ENCODE measurements around the gene OR13J1.
"Not testable (repeated sequence)": the region's sequence is repeated elsewhere in the genome, so short reads cannot be mapped to it uniquely, and the experiment has no call there.

The OR13J1 gene

DNA sequence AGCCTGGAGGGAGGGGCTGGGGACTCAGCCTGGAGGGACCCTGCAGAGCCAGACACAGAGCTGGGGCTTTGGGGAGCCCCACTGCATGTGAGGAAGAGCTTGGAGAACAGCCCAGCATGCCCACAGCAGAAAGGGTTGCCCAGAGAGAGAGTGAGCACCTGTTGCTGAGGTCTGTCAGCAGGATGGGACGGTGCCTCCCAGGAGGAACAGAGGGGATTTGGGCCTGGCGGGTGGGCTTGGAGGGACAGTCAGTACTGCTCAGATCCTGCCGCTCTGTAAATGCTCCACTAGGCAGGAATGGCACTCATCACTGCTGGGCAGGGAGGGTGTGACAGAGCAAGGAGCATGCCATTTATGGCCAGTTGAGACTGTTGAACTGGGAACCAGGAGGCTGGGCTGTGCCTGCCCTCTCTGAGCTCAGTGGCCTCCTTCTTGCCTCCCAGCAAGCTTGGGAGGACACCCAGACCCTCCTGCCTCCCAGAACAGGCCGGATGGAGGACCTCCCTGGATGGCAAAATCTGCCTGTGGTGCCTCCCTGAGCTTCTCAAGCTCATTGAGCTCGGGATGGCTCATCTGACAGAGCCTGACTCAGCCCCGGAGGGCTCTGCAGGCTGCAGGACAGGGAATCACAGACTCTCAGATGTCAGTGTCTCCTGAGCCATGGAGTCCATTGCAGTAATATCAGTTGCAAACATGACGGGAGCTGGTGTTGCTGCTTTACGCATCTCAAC is 35.0 kb upstream of the OR13J1 start:
- DNase-seq (ENCODE audit: low spot score): peak; percentile 59
- FAIRE-seq: peak; percentile 20

DNA sequence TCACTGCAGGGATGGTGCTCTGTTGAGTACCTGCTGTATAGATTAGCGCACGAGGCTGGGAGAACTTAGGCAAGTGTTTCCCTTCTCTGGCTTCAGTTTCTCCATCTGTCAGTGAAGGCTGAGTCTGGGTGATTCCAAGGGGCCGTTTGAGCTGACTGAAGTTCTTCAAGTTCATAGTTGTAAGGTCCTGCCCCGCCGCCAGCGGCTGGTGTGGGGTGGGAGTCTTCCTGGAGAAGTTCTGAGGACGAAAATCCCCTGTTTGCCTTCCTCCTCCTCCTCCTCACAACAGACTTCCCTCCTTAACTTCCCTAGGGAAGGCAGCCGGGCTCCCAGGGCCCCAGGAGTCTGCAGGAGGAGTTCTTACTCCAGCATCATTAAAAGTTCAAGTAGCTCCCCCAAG is 34.1 kb upstream of the OR13J1 start:
- FAIRE-seq (no peak), DNase-seq (ENCODE audit: low spot score) (no peak)

DNA sequence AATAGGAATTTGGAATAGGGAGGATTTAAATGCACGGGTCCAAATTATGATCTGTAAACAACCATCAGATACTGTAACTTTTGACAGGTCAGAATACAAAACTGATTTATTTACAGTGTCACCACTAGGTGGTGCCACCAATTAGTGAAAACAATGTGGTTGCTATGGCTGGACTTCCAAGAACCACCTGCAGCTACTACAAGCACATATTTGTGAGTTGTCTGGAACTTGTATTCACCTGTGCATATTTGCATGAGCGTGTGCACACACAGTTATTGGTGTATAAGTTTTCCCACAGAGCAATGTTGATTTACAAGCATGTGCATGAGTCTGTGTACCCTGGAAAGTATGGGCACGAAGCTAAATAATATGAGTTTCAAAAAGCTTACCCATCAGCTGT is 32.8 kb upstream of the OR13J1 start:
- FAIRE-seq (peak; percentile 56), DNase-seq (ENCODE audit: low spot score) (peak; percentile 67)

DNA sequence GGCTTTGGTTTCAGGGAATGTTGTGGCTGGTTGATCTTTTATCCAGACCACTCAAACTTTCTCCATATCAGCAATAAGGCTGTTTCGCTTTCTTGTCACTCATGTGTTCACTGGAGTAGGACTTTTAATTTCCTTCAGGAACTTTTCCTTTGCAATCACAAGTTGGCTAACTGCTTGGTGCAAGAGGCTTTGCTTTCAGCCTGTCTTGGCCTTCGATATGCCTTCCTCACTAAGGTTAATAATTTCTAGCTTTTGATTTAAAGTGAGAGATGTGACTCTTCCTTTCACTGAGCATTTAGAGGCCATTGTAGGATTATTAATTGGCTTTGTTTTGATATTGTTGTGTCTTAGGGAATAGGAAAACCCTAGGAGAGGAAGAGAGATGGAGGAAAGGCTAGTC is 28.8 kb upstream of the OR13J1 start:
- no peak for FAIRE-seq
- DNase-seq (ENCODE audit: low spot score): no peak

DNA sequence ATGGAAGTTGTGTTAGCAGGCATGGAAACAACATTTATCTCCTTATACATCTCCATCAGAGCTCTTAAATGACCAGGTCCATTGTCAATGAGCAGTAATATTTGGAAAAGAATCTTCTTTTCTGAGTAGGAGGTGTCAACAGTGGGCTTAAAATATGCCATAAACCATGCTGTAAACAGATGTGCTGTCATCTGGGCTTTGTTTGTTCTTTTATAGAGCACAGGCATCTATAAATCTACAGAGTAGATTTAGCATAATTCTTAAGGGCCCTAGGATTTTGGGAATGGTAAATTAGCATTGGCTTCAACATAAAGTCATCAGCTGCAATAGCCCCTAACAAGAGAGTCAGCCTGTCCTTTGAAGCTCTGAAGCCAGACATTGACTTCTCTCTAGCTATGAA is 28.1 kb upstream of the OR13J1 start:
- FAIRE-seq (no peak), DNase-seq (ENCODE audit: low spot score) (no peak)

DNA sequence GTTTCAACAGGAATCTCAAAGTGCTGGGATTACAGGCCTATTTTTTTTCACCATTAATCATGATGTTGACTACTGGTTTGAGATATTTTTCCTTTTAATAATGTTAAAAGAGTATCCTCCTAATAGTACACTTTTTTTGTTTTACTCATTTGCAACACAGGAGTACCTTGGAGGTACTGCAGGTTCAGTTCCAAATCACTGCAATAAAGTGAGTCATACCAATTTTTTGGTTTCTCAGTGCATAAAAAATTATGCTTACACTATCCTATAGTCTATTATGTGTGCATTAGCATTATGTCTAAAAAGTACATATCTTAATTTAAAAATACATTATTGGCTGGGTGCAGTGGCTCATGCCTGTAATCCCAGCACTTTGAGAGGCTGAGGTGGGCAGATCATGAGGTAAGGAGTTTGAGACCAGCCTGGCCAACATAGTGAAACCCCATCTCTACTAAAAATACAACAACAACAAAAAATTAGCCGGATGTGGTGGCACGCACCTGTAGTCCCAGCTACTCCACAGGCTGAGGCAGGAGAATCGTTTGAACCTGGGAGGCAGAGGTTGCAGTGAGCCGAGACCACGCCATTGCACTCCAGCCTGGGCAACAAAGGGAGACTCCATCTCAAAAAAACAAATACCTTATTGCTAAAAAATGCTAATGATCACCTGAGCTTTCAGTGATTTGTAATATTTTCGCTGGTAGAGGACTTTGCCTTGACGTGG is 27.3 kb upstream of the OR13J1 start:
- FAIRE-seq; DNase-seq (ENCODE audit: low spot score): not testable (repeated sequence)

DNA sequence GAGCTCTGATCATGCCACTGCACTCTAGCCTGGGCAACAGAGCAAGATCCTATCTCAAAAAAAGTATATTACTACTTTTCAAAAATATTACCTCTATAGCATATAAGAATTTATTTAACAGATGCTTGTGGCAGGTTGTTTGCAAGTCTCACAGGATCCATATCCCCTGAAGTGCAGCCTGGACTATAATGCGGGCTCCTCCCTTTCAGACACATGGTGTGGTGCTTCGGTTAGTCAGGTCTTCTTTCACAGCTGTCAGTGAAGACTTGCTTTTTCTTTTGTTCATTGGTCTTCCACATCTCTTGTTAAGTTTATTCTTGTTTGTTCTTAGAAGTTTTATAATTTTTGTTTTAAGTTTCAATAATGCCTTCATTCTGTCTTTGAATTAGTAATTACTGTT is 26.4 kb upstream of the OR13J1 start:
- no peak for FAIRE-seq
- DNase-seq (ENCODE audit: low spot score): no peak

DNA sequence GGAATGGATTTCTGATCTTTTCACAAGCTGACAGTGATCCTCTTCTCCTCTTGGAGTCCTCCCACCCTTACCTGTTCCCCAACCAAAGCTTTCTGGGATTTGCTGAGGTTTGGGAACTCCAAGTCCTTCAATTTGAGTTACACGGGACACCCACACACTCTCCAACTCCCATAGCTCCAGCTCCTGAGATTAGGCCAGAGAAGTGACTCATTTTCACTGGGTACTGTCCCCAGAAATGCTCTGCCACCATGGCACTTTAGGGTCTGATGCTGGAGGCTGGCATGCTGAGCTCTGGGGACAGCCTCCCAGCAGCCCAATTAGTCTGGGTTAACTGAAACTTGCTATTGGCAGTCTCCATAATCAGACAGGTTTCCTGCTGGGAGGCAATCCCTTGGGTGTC is 21.9 kb upstream of the OR13J1 start:
- no peak for FAIRE-seq
- DNase-seq (ENCODE audit: low spot score): no peak

DNA sequence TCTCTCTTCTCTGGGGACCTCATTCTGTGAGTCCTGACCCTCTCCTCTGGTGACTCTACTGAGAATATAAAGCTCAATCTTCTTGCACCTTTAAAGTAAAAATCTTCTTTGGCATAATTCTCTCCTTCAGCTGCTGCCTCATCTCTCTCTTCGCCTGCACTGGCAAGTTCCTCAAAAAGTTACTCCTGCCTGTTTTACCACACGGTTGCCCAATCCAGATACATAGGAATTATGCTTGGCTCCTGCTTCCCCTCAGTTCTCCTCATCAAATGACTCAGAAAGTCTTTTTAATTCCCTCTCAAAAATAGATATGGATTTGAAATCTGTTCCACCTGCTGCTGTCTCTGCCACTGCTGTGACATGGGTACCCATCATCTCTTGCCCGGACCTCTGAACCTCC is 21.4 kb upstream of the OR13J1 start:
- DNase-seq (ENCODE audit: low spot score) (no peak), FAIRE-seq (no peak)

DNA sequence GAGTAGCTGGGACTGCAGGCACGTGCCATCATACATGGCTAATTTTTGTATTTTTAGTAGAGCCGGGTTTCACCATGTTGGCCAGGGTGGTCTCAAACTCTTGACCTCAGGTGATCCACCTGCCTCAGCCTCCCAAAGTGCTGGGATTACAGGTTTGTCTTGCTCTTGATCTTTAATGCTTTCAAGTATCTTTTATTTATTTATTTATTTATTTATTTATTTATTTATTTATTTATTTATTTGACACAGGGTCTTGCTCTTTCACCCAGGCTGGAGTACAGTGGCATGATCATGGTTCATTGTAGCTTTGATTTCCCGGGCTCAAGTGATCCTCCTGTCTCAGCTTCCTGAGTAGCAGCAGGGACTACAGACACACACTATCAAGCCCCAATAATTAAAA is 14.7 kb upstream of the OR13J1 start:
- FAIRE-seq; DNase-seq (ENCODE audit: low spot score): not testable (repeated sequence)

DNA sequence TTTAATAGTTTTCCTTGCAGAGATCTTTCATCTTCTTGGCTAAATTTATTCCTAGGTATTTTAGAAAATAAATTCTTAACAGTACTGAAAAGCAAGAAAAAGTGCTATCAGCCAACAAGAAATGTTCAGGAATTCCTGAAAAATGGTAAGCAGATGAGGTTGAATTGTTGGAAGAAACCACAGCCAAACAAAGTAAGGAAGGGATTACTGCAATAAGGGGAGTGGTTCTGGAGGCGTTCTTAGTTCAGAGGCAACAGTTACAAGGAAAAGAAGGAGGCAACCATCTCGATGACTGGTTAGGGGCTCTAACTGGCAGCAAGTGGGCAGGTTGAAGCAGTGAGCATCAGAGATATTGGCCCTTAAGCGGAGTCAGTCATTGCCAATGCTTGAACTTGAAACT is 12.8 kb upstream of the OR13J1 start:
- FAIRE-seq (no peak), DNase-seq (ENCODE audit: low spot score) (no peak)

DNA sequence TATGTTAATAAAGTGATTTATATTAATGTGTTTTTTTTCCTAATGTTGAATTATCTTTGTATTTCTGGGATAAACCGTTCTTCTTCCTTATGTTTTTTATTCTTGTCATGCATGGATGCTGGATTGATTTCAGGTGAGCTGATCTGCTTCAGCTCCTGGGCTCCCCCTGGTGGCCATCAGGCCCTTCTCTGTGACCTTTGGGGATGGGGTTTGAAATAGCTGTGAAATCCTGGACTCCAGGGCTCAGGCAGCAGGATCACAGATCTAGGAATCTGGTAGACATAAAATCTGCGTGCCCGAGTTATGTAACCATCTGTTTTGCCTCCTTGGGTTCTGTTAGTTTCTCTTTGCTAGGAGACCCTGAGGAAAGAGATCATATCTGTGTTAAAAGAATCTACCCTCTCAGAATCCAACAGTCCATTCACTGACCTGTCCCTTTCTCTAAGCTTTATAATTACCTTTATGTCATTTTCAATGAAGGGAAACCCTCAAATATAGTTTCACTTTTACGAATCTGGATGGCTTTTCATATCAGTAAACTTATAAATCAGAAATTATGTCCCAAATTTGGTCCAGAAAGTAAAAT is 12.2 kb upstream of the OR13J1 start:
- FAIRE-seq (peak; percentile 30), DNase-seq (ENCODE audit: low spot score) (peak; percentile 84)

DNA sequence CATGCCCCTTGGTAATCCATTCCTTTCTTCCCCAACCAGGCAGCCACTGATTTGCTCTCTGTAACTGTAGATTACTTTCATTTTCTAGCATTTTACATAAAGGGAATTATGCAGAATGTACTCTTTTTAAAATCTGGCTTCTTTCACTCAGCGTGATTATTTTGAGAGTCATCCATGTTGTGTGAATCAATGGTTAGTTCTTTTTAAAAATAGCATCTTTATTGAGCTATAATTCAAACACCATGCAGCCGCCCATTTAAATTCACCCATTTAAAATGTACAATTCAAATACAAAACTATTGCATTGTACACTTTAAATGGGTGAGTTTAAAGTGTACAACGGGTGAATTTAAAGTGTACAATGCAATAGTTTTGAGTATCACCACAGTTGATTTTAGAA is 2.3 kb upstream of the OR13J1 start:
- DNase-seq (ENCODE audit: low spot score) (no peak), FAIRE-seq (no peak)

DNA sequence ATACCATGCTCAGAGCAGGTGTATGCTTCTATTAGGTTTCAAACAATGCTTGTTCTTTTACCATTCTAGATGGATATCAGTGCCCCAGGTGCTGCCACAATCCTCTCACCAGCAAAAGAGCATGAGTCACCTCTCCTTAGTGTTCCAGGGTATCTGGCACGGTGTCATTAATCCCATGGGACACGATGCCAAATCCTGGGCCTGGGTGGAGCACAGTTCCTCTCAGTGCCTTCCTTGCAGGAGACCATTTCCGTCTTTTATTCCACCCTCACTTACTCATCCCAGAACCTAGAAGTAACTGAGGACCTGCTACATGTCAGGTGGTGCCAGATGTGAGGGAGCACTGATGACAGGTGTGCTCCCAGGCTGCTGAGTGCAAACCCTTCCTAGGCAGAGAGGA is 1.3 kb upstream of the OR13J1 start:
- no peak for FAIRE-seq
- peak; percentile 60 for DNase-seq (ENCODE audit: low spot score)

DNA sequence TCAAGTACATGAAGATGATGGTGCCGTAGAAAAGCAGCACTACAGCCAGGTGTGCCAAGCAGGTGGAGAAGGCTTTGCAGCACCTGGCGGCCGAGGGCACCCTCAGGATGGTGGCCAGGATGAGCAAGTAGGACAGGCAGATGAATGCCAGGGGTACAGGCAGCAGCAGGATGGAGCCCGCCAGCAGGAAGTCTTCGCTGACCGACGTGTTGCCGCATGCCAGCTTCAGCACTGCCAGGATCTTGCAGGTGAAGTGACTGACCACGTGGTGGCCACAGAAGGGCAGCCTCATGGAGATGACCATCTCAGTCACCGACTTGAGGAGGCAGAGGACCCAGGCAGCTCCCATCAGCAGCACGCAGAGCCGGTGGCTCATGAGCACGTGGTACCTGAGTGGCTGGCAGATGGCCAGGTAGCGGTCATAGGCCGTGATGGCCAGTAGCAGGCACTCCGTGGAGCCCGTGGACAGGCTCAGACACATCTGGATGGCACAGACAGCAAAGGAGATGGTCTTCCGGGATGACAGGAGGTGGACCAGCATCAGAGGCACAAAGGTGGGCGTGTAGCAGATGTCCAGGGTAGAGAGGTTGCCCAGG is 482 bp downstream of the OR13J1 start:
- no peak for DNase-seq (ENCODE audit: low spot score)
- FAIRE-seq: peak; percentile 52

DNA sequence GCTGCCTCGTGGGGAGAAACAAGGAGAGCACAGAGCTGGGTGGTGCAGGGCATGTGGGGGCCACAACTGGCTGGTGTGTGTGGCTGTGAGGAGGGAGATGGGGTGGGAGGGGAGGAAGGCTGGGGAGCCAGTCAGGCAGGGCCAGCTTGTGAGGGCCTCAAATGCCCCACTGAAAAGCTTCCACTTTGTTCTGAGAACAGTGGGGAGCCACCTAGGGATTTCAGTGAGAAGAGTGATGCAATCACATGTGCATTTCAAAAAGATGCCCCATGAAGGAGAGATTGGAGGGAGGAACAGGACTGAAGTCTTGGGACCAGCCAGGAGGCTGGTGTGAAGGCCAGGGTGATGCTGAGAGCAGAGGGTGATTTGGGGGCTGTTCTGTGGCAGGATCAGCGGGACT is 1.3 kb downstream of the OR13J1 start:
- FAIRE-seq (no peak), DNase-seq (ENCODE audit: low spot score) (no peak)

DNA sequence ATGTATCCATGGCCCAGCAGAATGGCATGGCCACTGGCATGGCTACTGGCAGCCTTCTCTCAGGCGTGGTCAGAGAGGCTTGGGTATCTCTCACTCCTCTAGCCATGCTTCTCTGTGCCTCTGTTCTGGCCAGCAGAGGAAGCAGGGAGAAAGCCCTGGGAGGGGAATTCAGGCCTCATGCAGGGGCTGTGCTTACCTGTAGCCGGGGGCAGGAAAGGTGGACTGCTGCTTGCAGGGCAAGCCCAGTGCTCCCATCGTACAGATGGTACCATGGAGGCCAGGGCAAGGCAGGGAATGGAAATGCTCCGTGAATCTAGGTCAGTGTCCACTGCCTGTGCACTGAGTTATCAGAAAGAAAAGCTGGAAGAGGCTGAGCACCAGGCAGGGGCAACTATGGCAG is 2.7 kb downstream of the OR13J1 start:
- no peak for FAIRE-seq
- no peak for DNase-seq (ENCODE audit: low spot score)

DNA sequence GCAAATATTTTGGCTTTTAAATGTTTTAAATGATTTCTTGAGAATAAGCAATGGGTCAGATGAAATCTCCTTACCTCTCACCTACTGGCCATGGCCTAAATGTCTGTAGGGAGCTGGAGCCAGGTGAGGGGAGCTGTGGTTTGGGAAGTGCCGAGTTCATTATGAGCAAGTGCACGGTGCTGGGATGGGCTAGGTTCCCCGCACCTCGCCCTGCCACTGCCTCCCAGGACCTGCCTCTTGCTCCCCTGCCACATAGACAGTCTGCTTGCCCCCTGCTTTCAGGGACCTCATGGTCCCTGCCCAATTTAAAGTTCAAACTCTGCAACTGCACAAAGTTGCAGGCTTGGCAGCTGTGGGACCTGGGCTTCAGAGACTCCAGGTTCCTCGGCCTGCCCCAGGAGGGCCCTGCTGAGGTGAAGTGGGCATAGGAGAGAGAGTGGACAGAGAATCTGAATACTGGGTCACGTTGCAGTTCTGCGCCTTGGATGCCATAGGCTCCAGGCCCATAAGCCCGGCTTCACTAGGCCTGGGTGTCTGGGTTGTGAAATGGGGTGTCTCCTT is 5.4 kb downstream of the OR13J1 start:
- FAIRE-seq (no peak), DNase-seq (ENCODE audit: low spot score) (no peak)

DNA sequence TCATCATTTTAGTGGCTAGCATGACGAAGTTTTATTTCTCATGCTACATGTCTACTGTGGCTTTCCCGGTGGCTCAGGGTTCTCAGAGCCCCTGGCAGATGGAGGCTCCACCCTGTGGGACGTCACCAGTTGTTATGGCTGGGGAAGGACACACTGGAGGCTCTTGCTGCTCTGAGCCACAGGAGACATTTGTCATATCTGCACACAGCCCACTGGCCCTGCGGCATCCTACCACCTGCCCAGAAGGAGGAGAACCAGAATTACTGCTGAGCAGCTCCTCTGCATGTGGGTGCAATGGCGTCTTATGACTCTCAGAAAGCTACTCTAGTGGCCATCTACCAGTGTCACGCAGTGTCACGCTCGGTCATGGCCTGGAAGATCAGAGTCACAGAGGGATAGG is 6.6 kb downstream of the OR13J1 start:
- FAIRE-seq: no peak
- DNase-seq (ENCODE audit: low spot score): no peak

DNA sequence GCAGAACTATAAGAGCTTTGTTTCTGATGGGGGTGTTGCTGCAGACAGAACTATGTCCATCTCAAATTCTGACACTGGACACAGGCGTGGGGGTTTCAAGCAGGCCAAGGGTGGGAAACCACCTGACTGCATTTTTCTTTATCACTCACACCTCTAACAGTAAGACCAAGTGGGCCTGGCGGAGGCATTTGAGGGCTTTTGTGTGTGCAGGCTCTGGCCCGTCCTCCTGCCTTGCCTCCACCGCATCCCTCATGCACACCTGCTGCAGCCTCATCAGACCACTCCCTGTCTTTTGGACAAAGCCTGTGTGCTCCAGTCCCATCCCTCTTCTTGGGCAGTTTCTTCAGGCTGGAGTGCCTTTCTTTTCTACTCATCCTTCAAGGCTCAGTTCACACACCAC is 7.9 kb downstream of the OR13J1 start:
- no peak for FAIRE-seq
- DNase-seq (ENCODE audit: low spot score): no peak

DNA sequence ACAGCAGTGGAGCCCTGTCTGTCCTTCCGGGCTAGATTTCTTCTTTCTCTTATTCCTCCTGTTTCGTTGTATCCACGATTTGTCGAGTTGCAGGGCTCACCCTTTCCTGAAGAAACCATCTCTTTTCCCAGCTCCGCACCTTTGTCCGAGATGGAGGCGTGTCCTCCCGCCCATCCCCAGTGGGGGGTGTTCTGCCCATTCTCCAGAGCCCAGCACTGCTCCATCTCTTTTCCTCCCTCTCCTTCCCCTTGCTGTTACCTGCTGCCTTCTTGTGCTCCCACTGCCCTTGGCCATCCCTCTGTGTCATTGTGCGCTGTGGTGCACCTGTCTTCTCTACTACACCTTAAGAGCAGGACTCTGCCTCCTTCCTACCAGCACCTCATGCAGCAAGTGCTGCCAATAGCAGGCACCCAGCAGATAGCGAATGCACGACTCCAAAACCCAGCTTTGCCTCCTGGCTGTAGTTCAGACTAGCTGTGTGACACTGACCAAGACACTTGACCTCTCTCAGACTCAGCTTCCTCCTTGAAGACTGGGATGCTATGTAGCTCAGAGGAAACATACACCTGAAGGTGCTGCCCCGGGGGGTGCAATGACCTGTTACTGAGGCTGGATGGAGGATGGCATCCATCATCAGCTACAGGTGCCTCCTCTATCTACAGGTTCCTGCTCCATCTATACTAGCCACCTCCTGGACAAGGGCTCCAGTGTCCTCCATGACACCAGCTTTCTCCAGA is 8.9 kb downstream of the OR13J1 start:
- FAIRE-seq: no peak
- DNase-seq (ENCODE audit: low spot score): no peak
